ENCODE data around the gene SLC18A3.

SLC18A3 gene

GRCh38 chr10:49596493-49596809 lies 13.7 kb upstream of the SLC18A3 start:
- no peak for DNase-seq (ENCODE audit: low read depth)

- DNase-seq (ENCODE audit: low read depth): no peak
Observed at GRCh38 chr10:49596836-49597235, 13.3 kb upstream of the SLC18A3 start.

- no peak for DNase-seq (ENCODE audit: low read depth)
Observed at GRCh38 chr10:49597426-49598163, 12.5 kb upstream of the SLC18A3 start.

GRCh38 chr10:49598164-49598856 lies 11.8 kb upstream of the SLC18A3 start:
- DNase-seq (ENCODE audit: low read depth): no peak

- peak; percentile 66 for DNase-seq (ENCODE audit: low read depth)
Observed at GRCh38 chr10:49598986-49599385, 11.1 kb upstream of the SLC18A3 start.

GRCh38 chr10:49599546-49599945 lies 10.6 kb upstream of the SLC18A3 start:
- DNase-seq (ENCODE audit: low read depth): no peak

- no peak for DNase-seq (ENCODE audit: low read depth)
Observed at GRCh38 chr10:49600046-49600445, 10.1 kb upstream of the SLC18A3 start.

GRCh38 chr10:49600781-49601400 lies 9.2 kb upstream of the SLC18A3 start:
- peak; percentile 10 for DNase-seq (ENCODE audit: low read depth)

GRCh38 chr10:49601857-49602256 lies 8.3 kb upstream of the SLC18A3 start:
- DNase-seq (ENCODE audit: low read depth): peak; percentile 9

GRCh38 chr10:49602380-49603023 lies 7.6 kb upstream of the SLC18A3 start:
- no peak for DNase-seq (ENCODE audit: low read depth)

GRCh38 chr10:49605216-49605938 lies 4.7 kb upstream of the SLC18A3 start:
- no peak for DNase-seq (ENCODE audit: low read depth)

GRCh38 chr10:49605939-49606509 lies 4.1 kb upstream of the SLC18A3 start:
- DNase-seq (ENCODE audit: low read depth): no peak

- peak; percentile 76 for DNase-seq (ENCODE audit: low read depth)
Observed at GRCh38 chr10:49606981-49607535, 3.1 kb upstream of the SLC18A3 start.

GRCh38 chr10:49608166-49609005 lies 1.7 kb upstream of the SLC18A3 start:
- DNase-seq (ENCODE audit: low read depth): no peak

GRCh38 chr10:49609006-49609282 lies 1.2 kb upstream of the SLC18A3 start:
- DNase-seq (ENCODE audit: low read depth): no peak

GRCh38 chr10:49609283-49610113 lies 612 bp upstream of the SLC18A3 start:
- DNase-seq (ENCODE audit: low read depth): no peak

GRCh38 chr10:49610458-49611165 lies 502 bp downstream of the SLC18A3 start:
- no peak for DNase-seq (ENCODE audit: low read depth)

GRCh38 chr10:49611166-49611815 lies 1.2 kb downstream of the SLC18A3 start:
- no peak for DNase-seq (ENCODE audit: low read depth)
